Measurements from ENCODE around the gene CST5. TPM values are rescaled to one million over a fixed set of nuclear protein-coding genes. Genes with fewer than 3 reads are reported as not detected.
"Not testable (repeated sequence)": the region's sequence is repeated elsewhere in the genome, so short reads cannot be mapped to it uniquely, and the experiment has no call there.

CST5 gene
- total and polyA plus RNA-seq, 4 donors = not detected

GRCh38 chr20:23920408-23921325 is 41.1 kb upstream of the CST5 start:
- peak in 1 of 6 donors; percentile 52 for DNase-seq (ENCODE audit: low read depth in 4 of 6, low spot score in 6 of 6)
- 60% methylated on average over 4 of the region's 5 CpGs for WGBS (ENCODE audit: insufficient coverage)
- peaks cover 18% of the 10 kb centered on the region for H3K4me1 ChIP-seq (ENCODE audit: control insufficient read depth, insufficient read depth, low read length)
- H3K9me3 ChIP-seq (ENCODE audit: control insufficient read depth, insufficient read depth, low read length) = no peaks in the 10 kb centered on the region
- no peaks in the 10 kb centered on the region for H3K36me3 ChIP-seq (ENCODE audit: control insufficient read depth, insufficient read depth, low read length)
- H3K4me3 ChIP-seq (ENCODE audit: low read depth, low read length) = no peak overlapping the region
- no peak overlapping the region for H3K27ac ChIP-seq (ENCODE audit: low read depth, low read length)
- H3K27me3 ChIP-seq (ENCODE audit: control insufficient read depth, insufficient read depth, low read length) = no peaks in the 10 kb centered on the region

DNA sequence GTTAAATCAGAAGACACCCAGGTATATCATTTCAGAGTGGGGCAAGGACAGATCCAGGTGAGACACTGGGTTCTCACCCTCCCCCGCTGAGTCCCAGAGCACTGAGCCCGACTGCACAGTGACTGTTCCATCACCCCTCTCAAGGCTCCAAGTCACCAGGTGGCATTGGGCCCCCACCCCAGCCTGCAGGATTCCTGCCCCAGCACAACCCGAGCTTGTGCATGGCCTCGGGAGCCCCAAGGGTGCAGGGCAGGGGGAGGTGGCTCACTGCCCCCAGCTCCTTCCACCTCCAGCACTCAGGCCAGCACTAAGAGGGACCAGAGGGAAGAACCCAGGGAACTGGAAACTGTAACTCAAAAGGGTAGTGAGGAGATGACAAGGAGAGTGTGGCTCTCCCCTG is 39.3 kb upstream of the CST5 start:
- no peaks in the 10 kb centered on the region for H3K9me3 ChIP-seq (ENCODE audit: control insufficient read depth, insufficient read depth, low read length)
- no peak overlapping the region for H3K27ac ChIP-seq (ENCODE audit: low read depth, low read length)
- WGBS (ENCODE audit: insufficient coverage) = 89% methylated on average over 4 of the region's 4 CpGs
- no peak for DNase-seq (ENCODE audit: low read depth in 4 of 6, low spot score in 6 of 6)
- no peaks in the 10 kb centered on the region for H3K27me3 ChIP-seq (ENCODE audit: control insufficient read depth, insufficient read depth, low read length)
- no peaks in the 10 kb centered on the region for H3K36me3 ChIP-seq (ENCODE audit: control insufficient read depth, insufficient read depth, low read length)
- no peak overlapping the region for H3K4me3 ChIP-seq (ENCODE audit: low read depth, low read length)
- H3K4me1 ChIP-seq (ENCODE audit: control insufficient read depth, insufficient read depth, low read length) = peaks cover 18% of the 10 kb centered on the region

GRCh38 chr20:23918101-23918862 is 38.7 kb upstream of the CST5 start:
- no peak for DNase-seq (ENCODE audit: low read depth in 4 of 6, low spot score in 6 of 6)
- H3K27ac ChIP-seq (ENCODE audit: low read depth, low read length) = no peak overlapping the region
- H3K4me1 ChIP-seq (ENCODE audit: control insufficient read depth, insufficient read depth, low read length) = peaks cover 18% of the 10 kb centered on the region
- no peaks in the 10 kb centered on the region for H3K36me3 ChIP-seq (ENCODE audit: control insufficient read depth, insufficient read depth, low read length)
- WGBS (ENCODE audit: insufficient coverage) = 69% methylated on average over 8 of the region's 11 CpGs
- no peaks in the 10 kb centered on the region for H3K27me3 ChIP-seq (ENCODE audit: control insufficient read depth, insufficient read depth, low read length)
- no peaks in the 10 kb centered on the region for H3K9me3 ChIP-seq (ENCODE audit: control insufficient read depth, insufficient read depth, low read length)
- H3K4me3 ChIP-seq (ENCODE audit: low read depth, low read length) = no peak overlapping the region

GRCh38 chr20:23917024-23917725 is 37.6 kb upstream of the CST5 start:
- Histone ChIP-seq H3K9me3 (ENCODE audit: control insufficient read depth, insufficient read depth, low read length) (no peaks in the 10 kb centered on the region), H3K27ac (ENCODE audit: low read depth, low read length) (no peak overlapping the region), H3K36me3 (ENCODE audit: control insufficient read depth, insufficient read depth, low read length) (no peaks in the 10 kb centered on the region), H3K4me1 (ENCODE audit: control insufficient read depth, insufficient read depth, low read length) (peaks cover 18% of the 10 kb centered on the region), H3K4me3 (ENCODE audit: low read depth, low read length) (no peak overlapping the region), H3K27me3 (ENCODE audit: control insufficient read depth, insufficient read depth, low read length) (no peaks in the 10 kb centered on the region)
- 89% methylated on average over 3 of the region's 9 CpGs for WGBS (ENCODE audit: insufficient coverage)
- peak in 1 of 6 donors; percentile 6 for DNase-seq (ENCODE audit: low read depth in 4 of 6, low spot score in 6 of 6)

DNA sequence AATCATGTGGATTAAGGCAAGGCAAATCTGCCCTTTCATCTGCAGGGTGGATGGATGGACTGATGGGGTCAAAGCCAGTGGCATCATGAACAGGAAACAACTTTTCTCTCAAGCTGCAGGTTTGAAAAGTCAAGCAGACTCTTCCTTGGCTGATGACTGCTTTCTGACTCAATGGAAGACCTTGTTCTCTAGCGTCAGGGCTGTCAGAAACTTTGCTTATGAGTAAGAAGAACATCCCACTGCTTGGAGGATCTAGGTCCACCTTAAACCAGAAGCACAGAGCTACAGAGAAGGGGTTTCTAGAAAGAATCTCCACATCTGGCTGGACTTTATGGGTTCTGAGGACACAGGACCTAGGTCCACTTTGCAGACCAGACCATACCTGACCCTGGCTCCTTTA is 36.3 kb upstream of the CST5 start:
- no CpG with 5 or more reads among the region's 1 CpG for WGBS (ENCODE audit: insufficient coverage)

GRCh38 chr20:23914469-23914868 is 34.9 kb upstream of the CST5 start:
- not testable (repeated sequence) for H3K27ac ChIP-seq (ENCODE audit: low read depth, low read length); H3K9me3 ChIP-seq (ENCODE audit: control insufficient read depth, insufficient read depth, low read length); H3K4me3 ChIP-seq (ENCODE audit: low read depth, low read length); H3K36me3 ChIP-seq (ENCODE audit: control insufficient read depth, insufficient read depth, low read length); H3K4me1 ChIP-seq (ENCODE audit: control insufficient read depth, insufficient read depth, low read length); DNase-seq (ENCODE audit: low read depth in 4 of 6, low spot score in 6 of 6); H3K27me3 ChIP-seq (ENCODE audit: control insufficient read depth, insufficient read depth, low read length)
- 47% methylated on average over 2 of the region's 4 CpGs for WGBS (ENCODE audit: insufficient coverage)

More for the DNA sequence above, 36.3 kb upstream of the CST5 start:
- no peak for DNase-seq (ENCODE audit: low read depth in 4 of 6, low spot score in 6 of 6)
- H3K27me3 ChIP-seq (ENCODE audit: control insufficient read depth, insufficient read depth, low read length) = no peaks in the 10 kb centered on the region
- H3K36me3 ChIP-seq (ENCODE audit: control insufficient read depth, insufficient read depth, low read length) = no peaks in the 10 kb centered on the region
- no peak overlapping the region for H3K4me3 ChIP-seq (ENCODE audit: low read depth, low read length)
- no peaks in the 10 kb centered on the region for H3K9me3 ChIP-seq (ENCODE audit: control insufficient read depth, insufficient read depth, low read length)
- H3K4me1 ChIP-seq (ENCODE audit: control insufficient read depth, insufficient read depth, low read length) = peaks cover 11% of the 10 kb centered on the region
- H3K27ac ChIP-seq (ENCODE audit: low read depth, low read length) = no peak overlapping the region

GRCh38 chr20:23910210-23910609 is 30.7 kb upstream of the CST5 start:
- no peak for DNase-seq (ENCODE audit: low read depth in 4 of 6, low spot score in 6 of 6)
- H3K27ac ChIP-seq (ENCODE audit: low read depth, low read length) = no peak overlapping the region
- no peaks in the 10 kb centered on the region for H3K27me3 ChIP-seq (ENCODE audit: control insufficient read depth, insufficient read depth, low read length)
- no peak overlapping the region for H3K4me3 ChIP-seq (ENCODE audit: low read depth, low read length)
- no peaks in the 10 kb centered on the region for H3K4me1 ChIP-seq (ENCODE audit: control insufficient read depth, insufficient read depth, low read length)
- H3K36me3 ChIP-seq (ENCODE audit: control insufficient read depth, insufficient read depth, low read length) = no peaks in the 10 kb centered on the region
- H3K9me3 ChIP-seq (ENCODE audit: control insufficient read depth, insufficient read depth, low read length) = no peaks in the 10 kb centered on the region
- 80% methylated on average over 4 of the region's 4 CpGs for WGBS (ENCODE audit: insufficient coverage)

DNA sequence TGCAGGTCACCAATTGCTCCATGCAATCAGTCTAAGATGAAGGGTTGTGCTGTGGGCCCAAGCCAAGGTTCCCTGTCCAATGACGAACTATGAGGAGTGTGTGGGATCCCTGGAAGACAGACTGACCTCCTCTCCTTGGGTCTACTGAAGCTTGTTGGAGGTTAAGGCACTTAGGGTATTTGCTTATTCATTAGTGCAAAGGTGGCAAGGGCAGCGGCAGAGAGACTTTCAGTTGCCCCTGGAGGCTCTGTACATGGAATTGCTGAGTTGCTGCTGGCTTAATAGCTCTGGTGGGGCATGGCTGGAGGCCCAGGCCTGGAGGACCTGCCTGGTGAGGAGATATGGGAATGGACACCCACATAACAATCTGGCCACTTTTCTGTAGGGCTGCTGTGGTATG is 29.8 kb upstream of the CST5 start:
- Histone ChIP-seq H3K4me1 (ENCODE audit: control insufficient read depth, insufficient read depth, low read length) (no peaks in the 10 kb centered on the region), H3K27me3 (ENCODE audit: control insufficient read depth, insufficient read depth, low read length) (no peaks in the 10 kb centered on the region), H3K36me3 (ENCODE audit: control insufficient read depth, insufficient read depth, low read length) (no peaks in the 10 kb centered on the region), H3K9me3 (ENCODE audit: control insufficient read depth, insufficient read depth, low read length) (no peaks in the 10 kb centered on the region), H3K27ac (ENCODE audit: low read depth, low read length) (no peak overlapping the region), H3K4me3 (ENCODE audit: low read depth, low read length) (no peak overlapping the region)
- no peak for DNase-seq (ENCODE audit: low read depth in 4 of 6, low spot score in 6 of 6)
- 90% methylated on average over 2 of the region's 2 CpGs for WGBS (ENCODE audit: insufficient coverage)

DNA sequence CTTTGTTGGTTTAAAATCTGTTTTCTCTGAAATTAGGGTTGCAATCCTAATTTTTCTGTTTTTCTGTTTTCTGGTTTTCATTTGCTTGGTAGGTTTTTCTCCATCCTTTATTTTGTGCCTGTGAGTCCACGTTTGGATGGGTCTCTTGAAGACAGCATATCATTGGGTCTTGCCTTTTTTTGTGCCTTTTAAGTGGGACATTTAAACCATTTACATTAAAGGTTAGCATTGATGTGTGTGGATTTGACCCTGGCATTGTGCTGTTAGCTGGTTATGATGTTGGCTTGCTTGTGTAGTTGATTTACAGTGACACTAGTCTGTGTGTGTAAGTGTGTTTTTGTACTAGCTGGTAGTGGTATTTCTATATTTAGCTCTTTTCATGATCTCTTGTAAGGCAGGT is 28.0 kb upstream of the CST5 start:
- Histone ChIP-seq H3K27ac (ENCODE audit: low read depth, low read length) (no peak overlapping the region), H3K4me1 (ENCODE audit: control insufficient read depth, insufficient read depth, low read length) (no peaks in the 10 kb centered on the region), H3K36me3 (ENCODE audit: control insufficient read depth, insufficient read depth, low read length) (no peaks in the 10 kb centered on the region), H3K27me3 (ENCODE audit: control insufficient read depth, insufficient read depth, low read length) (no peaks in the 10 kb centered on the region), H3K9me3 (ENCODE audit: control insufficient read depth, insufficient read depth, low read length) (no peaks in the 10 kb centered on the region), H3K4me3 (ENCODE audit: low read depth, low read length) (no peak overlapping the region)
- WGBS (ENCODE audit: insufficient coverage) = no CpG with 5 or more reads among the region's 1 CpG
- DNase-seq (ENCODE audit: low read depth in 4 of 6, low spot score in 6 of 6) = no peak

All from spinal cord (tissue), 10 donors.